Measurements from ENCODE around the gene FOXC2.

Gene FOXC2

GRCh38 chr16:86572606-86573005 is 6.0 kb downstream of the FOXC2 start:
- DNase-seq (ENCODE audit: low read depth in 3 of 3, low spot score in 1 of 3), result no peak

GRCh38 chr16:86573215-86573614 is 6.6 kb downstream of the FOXC2 start:
- no peak for DNase-seq (ENCODE audit: low read depth in 3 of 3, low spot score in 1 of 3)

GRCh38 chr16:86573646-86574508 is 7.2 kb downstream of the FOXC2 start:
- DNase-seq (ENCODE audit: low read depth in 3 of 3, low spot score in 1 of 3), result no peak

GRCh38 chr16:86574646-86575045 is 8.0 kb downstream of the FOXC2 start:
- DNase-seq (ENCODE audit: low read depth in 3 of 3, low spot score in 1 of 3), result no peak

- no peak for DNase-seq (ENCODE audit: low read depth in 3 of 3, low spot score in 1 of 3)
Observed at GRCh38 chr16:86575095-86575685, 8.6 kb downstream of the FOXC2 start.

GRCh38 chr16:86575754-86576557 is 9.3 kb downstream of the FOXC2 start:
- DNase-seq (ENCODE audit: low read depth in 3 of 3, low spot score in 1 of 3), result peak in 1 of 3 donors; percentile 33

- no peak for DNase-seq (ENCODE audit: low read depth in 3 of 3, low spot score in 1 of 3)
Observed at GRCh38 chr16:86576591-86577313, 10.1 kb downstream of the FOXC2 start.

- no peak for DNase-seq (ENCODE audit: low read depth in 3 of 3, low spot score in 1 of 3)
Observed at GRCh38 chr16:86577314-86577971, 10.8 kb downstream of the FOXC2 start.

- DNase-seq (ENCODE audit: low read depth in 3 of 3, low spot score in 1 of 3), result no peak
Observed at GRCh38 chr16:86578061-86578599, 11.5 kb downstream of the FOXC2 start, which contains the start of gene FOXL1. Gene FOXL1, plus strand, starts transcription at chr16:86578549. Its CDS starts 175 bp downstream, at chr16:86578724.

GRCh38 chr16:86578611-86579267 is 12.1 kb downstream of the FOXC2 start:
- no peak for DNase-seq (ENCODE audit: low read depth in 3 of 3, low spot score in 1 of 3)

GRCh38 chr16:86579268-86580062 is 12.8 kb downstream of the FOXC2 start:
- no peak for DNase-seq (ENCODE audit: low read depth in 3 of 3, low spot score in 1 of 3)

GRCh38 chr16:86580063-86580790 is 13.6 kb downstream of the FOXC2 start:
- DNase-seq (ENCODE audit: low read depth in 3 of 3, low spot score in 1 of 3), result no peak

GRCh38 chr16:86580791-86581170 is 14.2 kb downstream of the FOXC2 start:
- no peak for DNase-seq (ENCODE audit: low read depth in 3 of 3, low spot score in 1 of 3)

GRCh38 chr16:86581458-86581857 is 14.8 kb downstream of the FOXC2 start:
- no peak for DNase-seq (ENCODE audit: low read depth in 3 of 3, low spot score in 1 of 3)

GRCh38 chr16:86584071-86584685 is 17.5 kb downstream of the FOXC2 start:
- no peak for DNase-seq (ENCODE audit: low read depth in 3 of 3, low spot score in 1 of 3)

GRCh38 chr16:86584726-86585721 is 18.4 kb downstream of the FOXC2 start:
- no peak for DNase-seq (ENCODE audit: low read depth in 3 of 3, low spot score in 1 of 3)
